GM12874 (cell line): Measurements from ENCODE around the gene CLEC4M.

Experiments used
- CTCF ChIP-seq: IDR thresholded peaks from 2 replicates; pipeline ENCODE4 v1.5.1; 2011; ENCODE audit warnings: low read depth, mild to moderate bottlenecking, control low read depth, low read length, moderate library complexity; ENCODE audit not compliant: insufficient read depth

Gene CLEC4M

GRCh38 chr19:7779631-7780486, 16.8 kb downstream of the CLEC4M start:
- TF ChIP-seq CTCF = no peak

GRCh38 chr19:7781157-7781556, 18.1 kb downstream of the CLEC4M start:
- no peak for TF ChIP-seq CTCF

GRCh38 chr19:7783991-7784423, 21.0 kb downstream of the CLEC4M start:
- no peak for TF ChIP-seq CTCF

GRCh38 chr19:7784856-7785255, 21.8 kb downstream of the CLEC4M start:
- no peak for TF ChIP-seq CTCF

- TF ChIP-seq CTCF = no peak
Measured at GRCh38 chr19:7787141-7787540, 24.1 kb downstream of the CLEC4M start.

- no peak for TF ChIP-seq CTCF
Measured at GRCh38 chr19:7787602-7788177, 24.6 kb downstream of the CLEC4M start.

GRCh38 chr19:7788178-7788932, 25.3 kb downstream of the CLEC4M start:
- no peak for TF ChIP-seq CTCF
